K562 (cell line): ENCODE data around the gene RYR3.

Experiments used
- ELK1 ChIP-seq: sonication (generic); formaldehyde crosslinking; IDR thresholded peaks from 2 replicates; pipeline ENCODE4 v1.8.1; 2022; ENCODE audit warnings: missing genetic modification reagents
- HDAC6 ChIP-seq: IDR thresholded peaks from 2 replicates; pipeline ENCODE4 v1.6.1; 2012; ENCODE audit warnings: low read depth, mild to moderate bottlenecking, control low read depth, inconsistent platforms, low read length, moderate library complexity
- MAX ChIP-seq: sonication (generic); formaldehyde crosslinking; IDR thresholded peaks from 2 replicates; pipeline ENCODE4 v1.9.0; 2022; ENCODE audit warnings: mild to moderate bottlenecking, missing genetic modification reagents
- SRSF9 ChIP-seq: fragments of 200-400 bp; formaldehyde crosslinking; IDR thresholded peaks from 2 replicates; pipeline ENCODE4 v1.6.1; 2017; ENCODE audit warnings: low read depth, low read length, borderline replicate concordance
- TEAD1 ChIP-seq, 2 experiments: fragments of 450-650 bp in 1 of 2; sonication (generic) in 1 of 2; formaldehyde crosslinking; IDR thresholded peaks; 2 replicates each; pipeline versions ENCODE4 v1.4.0 to v1.8.0; 2020 to 2022; ENCODE audit warnings: mild to moderate bottlenecking in 2 of 2, missing genetic modification reagents in 1 of 2
- TEAD2 ChIP-seq: fragments of 450-650 bp; IDR thresholded peaks from 2 replicates; pipeline ENCODE4 v1.6.1; 2016; ENCODE audit warnings: missing genetic modification characterization, control low read depth, missing compliant biosample characterization

DNA sequence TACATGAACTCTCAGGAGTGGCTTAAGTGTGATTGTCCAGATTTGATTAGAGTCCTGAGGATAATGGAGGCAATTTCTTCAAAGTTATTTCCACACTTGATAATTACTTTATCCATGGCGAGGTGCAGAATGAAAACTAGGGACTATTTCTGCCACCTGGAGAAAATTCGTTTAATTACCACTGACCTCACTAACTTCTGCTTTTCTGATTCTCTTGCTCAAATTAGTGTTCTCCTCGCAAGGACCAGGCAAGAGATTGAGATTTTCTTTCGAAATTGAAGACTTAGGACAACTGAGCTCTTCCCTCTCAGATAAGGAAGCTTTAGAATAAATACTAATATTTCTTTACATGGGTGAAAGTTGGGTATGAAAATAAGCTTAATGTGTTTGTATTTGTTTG, 135.2 kb downstream of the RYR3 start:
- TF ChIP-seq MAX (CRISPR knock-in tag) (no peak), HDAC6 (no peak), SRSF9 (no peak), TEAD2 (tag) (no peak), TEAD1 (CRISPR knock-in tag; IDR thresholded peaks at IDR 0.05) (no peak), ELK1 (no peak)
